Activated CD4-positive, alpha-beta T cell treated with anti-CD3 and anti-CD28 coated beads for 24 hours (primary cell): ENCODE data around the gene EVPL.

ENCODE experiments used
- DNase-seq, 2 donors: peaks; one replicate each; pipeline ENCODE4 v3.0.0-alpha.2; 2020; ENCODE audit warnings: low read depth in 2 of 2

EVPL gene

GRCh38 chr17:76018340-76018680 is 8.8 kb downstream of the EVPL start:
- DNase-seq = no peak

GRCh38 chr17:76017481-76018339 is 9.4 kb downstream of the EVPL start:
- no peak for DNase-seq

DNA sequence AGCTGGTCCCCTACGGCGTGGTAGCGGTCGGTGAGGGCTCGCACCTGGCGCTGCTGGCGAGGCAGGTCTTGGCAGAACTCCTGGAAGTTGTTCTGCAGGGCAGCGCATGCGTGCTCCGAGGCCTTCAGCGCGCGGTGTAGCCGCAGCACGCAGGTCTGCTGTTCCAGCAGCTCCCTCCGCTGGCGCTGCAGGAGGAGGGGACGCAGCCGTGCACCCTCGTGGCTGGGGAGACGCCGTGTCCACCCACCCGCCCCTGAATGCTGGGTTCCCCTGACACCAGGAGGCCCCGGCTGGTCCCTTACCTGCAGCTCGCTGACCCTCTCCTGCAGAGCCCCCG is 12.2 kb downstream of the EVPL start:
- no peak for DNase-seq

DNA sequence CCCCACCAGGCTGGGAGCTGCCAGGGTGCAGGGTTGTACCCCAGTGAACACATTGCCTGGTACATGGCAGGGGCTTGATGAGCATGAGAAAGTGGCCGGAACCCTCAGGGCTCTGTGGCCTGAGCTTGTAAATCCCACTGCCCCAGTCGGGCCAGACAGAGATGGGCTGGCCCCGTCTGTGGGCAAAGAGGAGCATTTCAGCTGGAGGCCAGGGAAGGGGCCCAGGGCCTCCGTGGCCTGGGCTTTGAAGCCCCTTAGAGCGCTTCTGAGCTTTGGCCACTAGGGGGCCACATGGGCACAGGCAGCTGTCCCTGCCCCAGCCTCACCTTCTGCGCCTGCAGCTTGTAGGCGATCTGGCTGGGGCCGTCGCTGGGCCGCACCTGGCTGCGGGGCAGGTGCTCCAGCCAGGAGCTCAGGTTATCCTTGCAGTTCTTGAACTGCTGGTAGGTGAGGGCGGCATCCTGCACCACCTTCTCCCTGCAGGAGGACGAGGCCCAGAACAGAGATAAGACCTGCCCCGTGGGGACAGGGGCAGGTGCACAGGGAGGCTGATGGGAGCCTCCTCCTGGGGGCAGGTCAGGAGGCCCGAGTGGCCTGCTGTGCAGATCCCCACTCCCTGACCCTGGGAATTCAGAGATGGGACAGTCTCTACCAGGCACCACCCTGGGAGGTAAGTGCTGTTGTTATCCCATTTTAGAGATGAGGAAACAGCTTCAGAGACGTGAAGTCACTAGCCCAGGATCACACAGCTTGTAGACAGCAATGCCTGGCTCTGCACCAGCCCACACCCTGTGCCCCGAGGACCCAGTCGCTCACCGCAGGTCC is 12.8 kb downstream of the EVPL start:
- peak; percentile 68 to 73 for DNase-seq

- no peak for DNase-seq
These were observed 13.7 kb downstream of the EVPL start for GRCh38 chr17:76013377-76013932.

GRCh38 chr17:76011951-76012350 is 15.2 kb downstream of the EVPL start:
- no peak for DNase-seq

DNA sequence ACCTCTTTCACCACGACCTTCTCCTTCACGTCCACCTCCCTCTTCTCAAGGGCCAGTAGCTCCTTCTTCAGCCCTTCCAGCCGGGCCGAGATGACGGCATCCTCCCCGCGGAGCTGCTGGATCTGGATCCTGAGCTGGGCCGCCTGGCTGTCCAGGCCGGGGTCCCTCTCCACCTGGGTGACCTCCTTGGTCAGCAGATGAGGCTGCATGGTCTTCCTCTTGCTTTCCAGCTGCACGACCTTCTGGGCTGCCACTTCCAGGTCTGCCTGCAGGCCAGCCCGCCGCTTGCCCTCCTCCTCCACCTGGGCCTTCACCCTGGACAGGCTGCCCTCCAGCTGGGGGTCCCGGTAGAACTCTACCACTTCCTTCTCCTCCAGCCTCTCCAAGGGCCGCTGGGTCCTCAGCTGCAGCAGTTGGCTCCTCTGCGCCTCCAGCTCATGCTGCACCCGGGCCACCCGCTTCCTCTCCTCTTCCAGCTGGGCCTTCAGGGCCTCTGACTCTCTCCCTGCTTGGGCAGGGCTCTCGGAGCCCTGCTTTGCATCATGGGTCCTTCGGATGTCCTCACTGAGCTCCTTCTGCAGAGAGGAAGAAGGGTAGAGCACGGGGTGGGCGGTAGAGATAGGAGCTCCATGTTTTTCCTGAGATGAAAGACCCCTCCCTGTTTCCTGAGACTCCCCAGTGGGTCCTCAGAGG is 17.0 kb downstream of the EVPL start:
- DNase-seq = no peak

- no peak for DNase-seq
These were observed 17.7 kb downstream of the EVPL start for GRCh38 chr17:76009447-76009846.

- DNase-seq = no peak
These were observed 18.3 kb downstream of the EVPL start for GRCh38 chr17:76008630-76009425.

DNA sequence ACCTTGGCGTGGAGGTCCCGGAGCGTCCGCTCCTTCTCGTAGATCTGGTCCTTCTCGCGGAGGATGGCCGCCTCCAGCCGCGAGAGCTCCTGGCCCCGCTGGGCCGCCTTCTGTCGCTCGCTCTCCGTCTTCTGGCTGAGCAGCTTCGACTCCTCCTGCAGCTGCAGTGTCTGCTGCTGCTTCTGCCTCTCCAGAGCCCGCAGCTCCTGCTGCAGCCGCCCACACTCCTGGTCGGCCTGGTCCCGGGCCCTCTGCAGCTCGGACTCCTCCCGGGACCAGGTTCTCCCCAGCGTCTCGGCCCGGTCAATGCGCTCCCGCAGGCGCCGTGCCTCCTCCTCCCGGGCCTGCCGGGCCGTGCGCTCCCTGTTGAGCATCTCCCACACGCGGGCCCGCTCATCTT is 18.9 kb downstream of the EVPL start:
- DNase-seq = no peak

- DNase-seq = no peak
These were observed 19.3 kb downstream of the EVPL start for GRCh38 chr17:76007850-76008165.

- no peak for DNase-seq
These were observed 19.8 kb downstream of the EVPL start for GRCh38 chr17:76007131-76007849.

GRCh38 chr17:76005263-76006149 is 21.6 kb downstream of the EVPL start:
- peak; percentile 85 to 88 for DNase-seq

- no peak for DNase-seq
These were observed 22.3 kb downstream of the EVPL start for GRCh38 chr17:76004750-76005262.

DNA sequence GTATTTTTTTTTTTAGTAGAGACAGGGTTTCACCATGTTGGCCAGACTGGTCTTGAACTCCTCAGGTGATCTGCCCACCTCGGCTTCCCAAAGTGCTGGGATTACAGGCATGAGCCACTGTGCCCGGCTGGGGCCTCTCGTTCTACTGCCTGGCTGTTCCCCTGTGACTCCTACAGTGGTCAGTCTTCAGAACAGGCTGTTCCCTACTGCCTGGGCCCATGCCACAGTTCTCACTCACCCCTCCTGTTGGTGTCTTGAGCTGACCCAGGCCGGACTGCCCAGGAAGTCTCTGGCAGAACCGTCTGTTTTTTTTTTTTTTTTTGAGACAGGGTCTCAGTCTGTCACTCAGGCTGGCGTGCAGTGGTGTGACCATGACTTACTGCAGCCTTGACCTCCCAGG is 23.2 kb downstream of the EVPL start:
- DNase-seq = no peak

- no peak for DNase-seq
These were observed 25.0 kb downstream of the EVPL start for GRCh38 chr17:76002100-76002499.

GRCh38 chr17:76000755-76001521 is 26.2 kb downstream of the EVPL start, which contains the start of gene CDK3:
Gene CDK3 (plus strand): TSS chr17:76000855. CDS start chr17:76001426, 571 bp downstream.
- no peak for DNase-seq

GRCh38 chr17:76000016-76000754 is 26.9 kb downstream of the EVPL start:
- peak; percentile 51 to 64 for DNase-seq
